HG02870 (cell line): ENCODE results near the gene STUB1.
A peak's percentile ranks its signal among the peaks of the same experiment; 100 is the strongest.

Experiments
- ATAC-seq: cut with Tn5 transposase; IDR thresholded peaks from one replicate; pipeline ENCODE4 v1.9.1; 2021; ENCODE audit warnings: mild to moderate bottlenecking, moderate library complexity; ENCODE audit not compliant: unreplicated experiment

STUB1 gene

GRCh38 chr16:662597-662996, 17.6 kb upstream of the STUB1 start:
- ATAC-seq: no peak

DNA sequence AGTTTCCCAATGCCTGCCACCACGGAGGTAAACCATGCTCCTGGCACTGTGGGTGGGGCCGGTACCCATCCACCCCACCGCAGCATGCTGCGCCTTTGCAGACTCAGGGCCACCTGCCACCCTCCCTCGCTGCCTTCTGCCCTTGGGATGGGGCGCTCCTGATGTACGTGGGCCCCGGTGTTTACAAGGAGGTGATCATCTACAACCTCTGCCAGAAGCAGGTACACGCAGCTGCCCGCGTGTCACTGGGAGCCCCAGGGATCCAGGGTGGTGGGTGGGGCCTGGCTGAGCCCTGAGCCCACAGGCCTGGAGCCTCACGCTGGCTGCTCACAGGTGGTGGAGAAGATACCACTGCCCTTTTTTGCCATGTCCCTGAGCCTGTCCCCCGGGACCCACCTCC, 13.6 kb upstream of the STUB1 start:
- no peak for ATAC-seq

DNA sequence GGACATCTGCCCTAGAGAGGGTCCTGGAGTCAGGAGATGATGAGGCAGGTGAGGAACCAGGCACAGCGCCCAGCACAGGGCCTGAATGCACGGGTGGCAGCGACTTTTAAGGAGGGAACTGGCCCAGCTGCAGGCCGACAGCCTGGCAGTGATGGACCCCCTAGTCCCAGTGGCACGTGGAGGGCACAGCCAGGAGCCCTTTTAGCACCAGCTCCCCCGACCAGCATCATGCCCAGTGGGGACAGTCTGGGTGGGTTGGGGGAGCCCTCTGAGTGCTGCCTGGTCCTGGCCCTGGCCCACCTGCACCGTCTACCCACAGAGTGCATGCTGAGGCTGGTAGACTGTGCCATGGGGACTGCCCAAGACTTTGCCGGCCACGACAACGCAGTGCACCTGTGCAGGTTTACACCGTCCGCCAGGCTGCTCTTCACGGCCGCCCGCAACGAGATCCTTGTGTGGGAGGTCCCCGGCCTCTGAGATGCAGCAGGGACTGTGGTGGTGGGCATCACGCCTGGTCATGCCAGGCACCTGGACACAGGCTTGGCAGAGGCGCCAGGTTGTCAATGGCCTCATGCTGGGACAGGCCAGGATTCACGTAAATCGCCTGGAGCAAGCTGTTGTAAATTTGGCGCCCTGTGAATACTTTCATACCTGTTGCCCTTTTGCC, 13.0 kb upstream of the STUB1 start:
- no peak for ATAC-seq

- ATAC-seq: peak; percentile 77
Measured at GRCh38 chr16:667780-668518, 12.3 kb upstream of the STUB1 start, which contains the start of gene RHOT2. Gene RHOT2 (plus strand): TSS chr16:668132. CDS start chr16:668200, 68 bp downstream.

- no peak for ATAC-seq
Measured at GRCh38 chr16:668519-669171, 11.6 kb upstream of the STUB1 start.

- no peak for ATAC-seq
Measured at GRCh38 chr16:669666-670065, 10.5 kb upstream of the STUB1 start.

DNA sequence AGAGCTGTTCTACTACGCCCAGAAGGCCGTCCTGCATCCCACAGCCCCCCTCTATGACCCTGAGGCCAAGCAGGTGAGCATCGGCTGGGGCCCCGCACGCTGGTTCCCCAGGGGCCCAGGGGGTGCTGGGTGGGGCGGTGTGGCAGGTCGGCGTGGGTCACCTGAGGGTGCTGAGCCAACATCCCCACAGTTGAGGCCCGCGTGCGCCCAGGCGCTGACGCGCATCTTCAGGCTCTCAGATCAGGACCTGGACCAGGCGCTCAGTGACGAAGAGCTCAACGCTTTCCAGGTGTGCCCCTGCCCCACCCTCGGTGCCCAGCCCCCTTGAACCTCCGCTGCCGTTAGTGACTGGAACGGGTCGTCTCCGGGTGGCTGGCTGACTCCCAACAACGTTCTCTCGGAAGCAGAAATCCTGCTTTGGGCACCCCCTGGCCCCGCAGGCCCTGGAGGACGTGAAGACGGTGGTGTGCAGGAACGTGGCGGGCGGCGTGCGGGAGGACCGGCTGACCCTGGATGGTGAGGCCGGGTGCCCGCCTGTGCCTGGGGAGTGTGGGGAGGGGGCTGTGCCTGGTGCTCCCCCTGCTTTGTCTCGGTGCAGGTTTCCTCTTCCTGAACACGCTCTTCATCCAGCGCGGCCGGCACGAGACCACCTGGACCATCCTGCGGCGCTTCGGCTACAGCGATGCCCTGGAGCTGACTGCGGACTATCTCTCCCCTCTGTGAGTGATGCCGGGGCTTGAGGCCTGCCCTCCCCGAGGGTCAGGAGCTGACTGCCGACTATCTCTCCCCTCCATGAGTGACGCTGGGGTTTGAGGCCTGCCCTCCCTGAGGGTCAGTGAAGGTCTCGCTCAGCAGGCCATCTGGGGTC, 9.5 kb upstream of the STUB1 start:
- ATAC-seq: no peak

DNA sequence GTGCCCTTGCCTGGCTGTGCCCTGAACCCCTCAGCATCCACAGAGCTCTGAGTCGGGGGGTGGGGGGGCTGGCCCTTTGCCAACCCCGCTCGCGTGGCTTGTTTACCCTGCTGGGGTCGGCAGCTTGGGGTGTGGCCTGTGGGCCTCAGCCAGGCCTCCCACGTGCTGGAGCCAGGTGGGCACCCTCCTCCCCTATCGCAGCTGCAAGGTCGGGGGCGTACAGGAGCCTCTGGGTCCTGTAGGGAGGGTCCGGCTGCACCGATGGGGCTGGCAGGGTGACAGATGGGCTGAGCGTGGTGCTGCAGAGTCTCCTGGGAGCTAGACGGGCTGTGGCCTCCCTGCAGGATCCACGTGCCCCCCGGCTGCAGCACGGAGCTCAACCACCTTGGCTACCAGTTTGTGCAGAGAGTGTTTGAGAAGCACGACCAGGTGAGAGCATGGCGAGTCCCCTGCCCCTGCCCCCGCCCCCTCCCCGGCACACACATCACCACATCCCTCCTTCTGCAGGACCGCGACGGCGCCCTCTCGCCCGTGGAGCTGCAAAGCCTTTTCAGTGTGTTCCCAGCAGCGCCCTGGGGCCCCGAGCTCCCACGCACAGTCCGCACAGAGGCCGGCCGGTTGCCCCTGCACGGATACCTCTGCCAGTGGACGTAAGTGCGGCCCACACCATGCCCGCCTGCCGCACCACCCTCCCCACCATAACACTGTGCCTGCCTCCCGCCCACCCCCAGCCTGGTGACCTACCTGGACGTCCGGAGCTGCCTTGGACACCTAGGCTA, 8.7 kb upstream of the STUB1 start:
- no peak for ATAC-seq

DNA sequence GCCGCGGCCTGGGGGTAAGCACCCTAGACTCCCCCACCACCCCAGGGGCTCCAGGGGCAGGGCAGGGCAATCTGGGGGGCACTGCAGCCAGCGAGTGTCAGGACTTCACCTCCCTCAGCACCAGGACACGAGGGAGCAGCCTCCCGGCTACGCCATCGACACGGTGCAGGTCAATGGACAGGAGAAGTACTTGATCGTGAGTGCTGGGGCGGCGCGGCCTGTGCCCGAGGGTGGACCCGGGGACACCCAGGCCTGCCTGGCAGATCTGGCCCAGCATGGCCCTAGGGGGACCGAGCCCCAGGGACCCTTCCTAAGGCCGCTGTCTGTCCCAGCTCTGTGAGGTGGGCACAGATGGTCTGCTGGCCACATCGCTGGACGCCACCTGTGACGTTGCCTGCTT, 7.8 kb upstream of the STUB1 start:
- ATAC-seq: no peak

DNA sequence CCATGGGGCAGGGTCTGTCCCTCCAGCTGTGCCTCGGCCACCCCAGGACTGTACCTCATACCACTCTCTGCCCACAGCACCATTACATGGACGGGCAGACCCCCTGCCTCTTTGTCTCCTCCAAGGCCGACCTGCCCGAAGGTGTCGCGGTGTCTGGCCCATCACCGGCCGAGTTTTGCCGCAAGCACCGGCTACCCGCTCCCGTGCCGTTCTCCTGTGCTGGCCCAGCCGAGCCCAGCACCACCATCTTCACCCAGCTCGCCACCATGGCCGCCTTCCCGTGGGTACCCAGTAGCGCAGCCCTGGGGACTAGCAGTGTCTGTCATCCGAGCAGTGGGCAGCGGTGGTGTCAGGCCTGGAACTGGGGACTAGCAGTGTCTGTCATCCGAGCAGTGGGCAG, 7.4 kb upstream of the STUB1 start:
- no peak for ATAC-seq

- no peak for ATAC-seq
Measured at GRCh38 chr16:673399-673991, 6.7 kb upstream of the STUB1 start.

GRCh38 chr16:674214-674881, 5.9 kb upstream of the STUB1 start:
- ATAC-seq: no peak

GRCh38 chr16:674968-675883, 5.0 kb upstream of the STUB1 start, which contains the start of gene RHBDL1:
Gene RHBDL1 (plus strand): TSS chr16:675671. CDS start chr16:675791, 120 bp downstream.
- no peak for ATAC-seq

GRCh38 chr16:675884-676564, 4.2 kb upstream of the STUB1 start:
- ATAC-seq: no peak

GRCh38 chr16:676565-676902, 3.7 kb upstream of the STUB1 start:
- ATAC-seq: no peak

DNA sequence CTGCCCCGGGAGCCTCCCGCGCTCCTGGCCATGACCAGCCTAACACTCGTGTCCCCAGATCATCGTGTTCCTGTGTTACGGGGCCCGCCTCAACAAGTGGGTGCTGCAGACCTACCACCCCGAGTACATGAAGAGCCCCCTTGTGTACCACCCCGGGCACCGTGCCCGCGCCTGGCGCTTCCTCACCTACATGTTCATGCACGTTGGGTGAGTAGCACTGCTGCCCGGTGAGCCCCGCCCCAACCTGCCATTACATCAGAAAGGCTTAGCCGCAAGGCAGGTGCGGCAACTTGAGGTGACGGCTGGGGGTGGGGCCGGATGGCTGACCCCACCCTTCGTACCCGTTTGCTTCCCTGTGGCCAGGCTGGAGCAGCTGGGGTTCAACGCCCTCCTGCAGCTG, 3.3 kb upstream of the STUB1 start:
- ATAC-seq: no peak

DNA sequence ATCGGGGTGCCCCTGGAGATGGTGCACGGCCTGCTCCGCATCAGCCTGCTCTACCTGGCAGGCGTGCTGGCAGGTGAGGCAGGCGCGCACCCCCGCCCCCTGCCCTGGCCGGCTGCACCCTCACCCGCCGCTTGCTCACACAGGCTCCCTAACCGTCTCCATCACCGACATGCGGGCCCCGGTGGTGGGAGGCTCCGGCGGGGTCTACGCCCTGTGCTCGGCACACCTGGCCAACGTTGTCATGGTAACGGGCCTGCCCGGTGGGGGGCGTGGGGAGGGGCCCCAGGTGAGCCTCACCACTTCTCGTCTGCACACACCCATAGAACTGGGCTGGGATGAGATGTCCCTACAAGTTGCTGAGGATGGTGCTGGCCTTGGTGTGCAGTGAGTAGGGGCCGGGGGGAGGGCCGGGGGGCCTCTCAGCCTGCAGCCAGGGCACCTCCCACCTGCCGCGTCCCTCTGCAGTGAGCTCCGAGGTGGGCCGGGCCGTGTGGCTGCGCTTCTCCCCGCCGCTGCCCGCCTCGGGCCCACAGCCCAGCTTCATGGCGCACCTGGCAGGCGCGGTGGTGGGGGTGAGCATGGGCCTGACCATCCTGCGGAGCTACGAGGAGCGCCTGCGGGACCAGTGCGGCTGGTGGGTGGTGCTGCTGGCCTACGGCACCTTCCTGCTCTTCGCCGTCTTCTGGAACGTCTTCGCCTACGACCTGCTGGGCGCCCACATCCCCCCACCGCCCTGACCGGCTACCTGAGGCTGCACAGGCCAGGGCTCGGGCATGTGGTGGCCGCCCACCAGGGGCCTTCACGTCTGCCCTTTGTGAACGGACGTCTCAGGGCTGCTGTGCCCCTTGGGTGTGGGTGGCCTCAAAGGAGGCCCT, 2.7 kb upstream of the STUB1 start:
- ATAC-seq: no peak
